Ovary (tissue), 9 donors: ENCODE measurements around the gene ZNF558. TPM values are rescaled to one million over a fixed set of nuclear protein-coding genes. Genes with fewer than 3 reads are reported as not detected.

ENCODE experiments used
- DNase-seq, 5 donors: peaks; one replicate each; pipeline ENCODE4 v3.0.0-alpha.2; 2019 to 2020
- H3K27ac ChIP-seq, 2 donors: fragments of 200-600 bp; one replicate each; pipeline versions ENCODE4 v1.5.1 to v1.8.0; 2019 to 2022
- H3K27me3 ChIP-seq: fragments of 200-600 bp; one replicate; pipeline ENCODE4 v1.8.0; 2022
- H3K36me3 ChIP-seq: fragments of 200-600 bp; sonication (generic); one replicate; pipeline ENCODE4 v1.5.1; 2019
- H3K4me1 ChIP-seq: one replicate; pipeline ENCODE4 v1.8.1; 2013; ENCODE audit warnings: mild to moderate bottlenecking, moderate library complexity; ENCODE audit not compliant: insufficient read depth
- H3K4me3 ChIP-seq: fragments of 200-600 bp; sonication (generic); one replicate; pipeline ENCODE4 v1.5.1; 2017
- H3K9me3 ChIP-seq, 2 donors: fragments of 200-600 bp in 1 of 2; sonication (generic) in 1 of 2; one replicate each; pipeline versions ENCODE4 v1.5.1 to v1.8.1; 2013 to 2019; ENCODE audit warnings: mild to moderate bottlenecking in 1 of 2, moderate library complexity in 1 of 2
- EP300 ChIP-seq: sonication (generic); formaldehyde crosslinking; IDR thresholded peaks from one replicate; pipeline ENCODE4 v1.6.1; 2017; ENCODE audit warnings: antibody characterized with exemption
- POLR2A ChIP-seq: fragments of 450-650 bp; IDR thresholded peaks from one replicate; pipeline ENCODE4 v1.6.1; 2017; ENCODE audit warnings: antibody characterized with exemption, mild to moderate bottlenecking, moderate library complexity
- WGBS, 3 donors: extraction: QIAGEN DNeasy Blood & Tissue Kit in 1 of 3; methylation state at CpG; one replicate each; pipeline versions ENCODE4 v1.1.5 to v1.1.7; 2013 to 2017; 5-methylcytosine and 5-hydroxymethylcytosine counted together
- intact Hi-C, 4 donors: fragments of 100-400 bp; cut with DNase I; formaldehyde crosslinking; loops; one replicate each; pipeline versions ENCODE4 v1.11.0 to v1.15.1; 2022 to 2023
- polyA plus RNA-seq, 2 donors: library from polyadenylated mRNA; stranded (reverse); fragments of 200-250 nt in 1 of 2; fragments of 350-450 nt in 1 of 2; fragmentation: Illumina TruSeq in 1 of 2; extraction: RNeasy Lipid Tissue Mini Kit (QIAGEN cat#74804) in 1 of 2; gene quantifications; one replicate each; pipeline ENCODE4 v1.2.3, GENCODE V29; 2013 to 2014
- total RNA-seq, 7 donors: library from RNA; depleted of rRNA in 2 of 7; stranded (reverse); fragments of >200 nt in 2 of 7; fragmentation: NEBNext Ultra II Directional in 3 of 7; extraction: Animal tissue kit (Norgen Biotek cat#: 25700) in 3 of 7; gene quantifications; one replicate each; pipeline versions ENCODE4 v1.1.0 to v1.2.4, GENCODE V29; 2016 to 2023
- TF ChIP-seq, protein P1 (sequence below), 3 donors: fragments of 450-650 bp in 2 of 3; fragments of 200-600 bp in 1 of 3; IDR thresholded peaks; one replicate each; pipeline versions ENCODE4 v1.5.1 to v1.8.0; 2016 to 2022; ENCODE audit warnings: antibody characterized with exemption in 3 of 3, mild to moderate bottlenecking in 1 of 3
- donor health status: DM: no; HTN: no; CAD: no; lungs with moderate emphysema.
- donor health status: DM: no; HTN: no; CAD: no.
- donor health status: Bipolar disorder and iron deficiency.
- donor health status: DM: yes; HTN: yes; CAD: no.
- donor health status: DM: no; HTN: no; CAD: no.
- donor health status: DM: yes; HTN: yes; CAD: no.

ZNF558 gene
- total and polyA plus RNA-seq, 9 donors, result 15.8 to 44.2 (median 30.7) TPM

DNA sequence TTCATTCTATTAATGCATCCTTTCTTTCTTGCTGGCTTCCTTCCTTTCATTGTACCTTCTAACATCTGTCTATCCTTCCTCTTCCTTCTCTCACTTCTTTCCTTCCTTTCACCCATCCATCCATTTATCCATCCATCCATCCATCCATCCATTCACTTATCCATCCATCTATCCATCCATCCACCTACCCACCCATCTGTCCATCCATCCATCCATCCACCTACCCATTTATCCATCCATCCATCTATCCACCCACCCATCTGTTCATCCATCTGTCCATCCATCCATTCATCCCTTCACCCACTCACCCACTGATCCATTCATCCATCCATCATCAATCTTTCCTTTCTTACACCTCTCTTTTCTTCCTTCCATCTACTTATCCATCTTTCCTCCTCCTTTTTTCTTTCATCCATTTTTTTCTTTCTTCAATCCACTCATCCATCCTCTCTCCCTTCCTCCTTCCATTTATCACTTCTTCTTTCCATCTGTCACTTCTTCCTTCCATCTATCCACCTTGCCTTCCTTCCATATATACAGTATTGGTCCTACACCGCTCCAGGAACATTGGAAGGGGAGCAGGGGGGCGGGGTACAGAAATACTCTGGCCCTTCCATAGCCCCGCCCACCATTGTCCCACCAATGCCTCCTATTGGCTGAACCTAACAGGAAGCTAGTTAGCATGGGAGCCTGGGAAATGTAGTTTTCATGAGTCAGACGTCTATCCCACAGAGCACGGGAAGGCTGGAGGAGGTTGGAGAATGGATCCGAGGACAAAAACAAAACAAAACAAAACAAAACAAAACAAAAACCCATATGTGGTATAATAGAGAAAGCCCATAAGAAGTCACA lies 46.0 kb upstream of the ZNF558 start:
- no peak for DNase-seq
- H3K36me3 ChIP-seq, result no peaks in the 10 kb centered on the region
- intact Hi-C loops, result no loop called here
- H3K4me1 ChIP-seq, result no peaks in the 10 kb centered on the region
- WGBS, 3 donors, result 16 to 31% (median 21%) methylated on average over 6 of the region's 6 CpGs
- no peaks in the 10 kb centered on the region for H3K9me3 ChIP-seq
- no peak for TF ChIP-seq EP300
- H3K27me3 ChIP-seq, result no peaks in the 10 kb centered on the region
- no peak overlapping the region for H3K27ac ChIP-seq
- H3K4me3 ChIP-seq, result no peak overlapping the region

DNA sequence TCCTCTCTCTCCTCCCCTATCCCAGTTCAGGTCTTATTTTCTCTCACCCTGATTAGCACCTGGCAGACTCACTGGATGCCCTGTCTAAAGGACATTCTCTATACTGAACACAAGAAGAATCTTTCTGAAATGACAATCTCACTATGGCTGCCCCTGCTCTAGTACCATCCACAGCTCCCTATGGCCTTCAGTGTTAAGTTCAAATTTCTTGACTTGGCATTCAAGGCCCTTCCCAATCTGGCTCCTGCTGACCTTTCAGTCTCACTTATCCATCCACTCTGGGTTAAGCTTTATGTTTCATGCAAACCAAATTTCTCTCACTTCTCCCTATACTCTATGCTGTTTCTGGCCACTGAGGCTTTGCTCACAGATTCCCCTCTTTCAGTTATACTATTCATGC lies 34.2 kb upstream of the ZNF558 start:
- DNase-seq, result no peak
- Histone ChIP-seq H3K36me3 (no peaks in the 10 kb centered on the region), H3K27me3 (no peaks in the 10 kb centered on the region), H3K4me1 (no peaks in the 10 kb centered on the region), H3K4me3 (no peak overlapping the region), H3K9me3 (no peaks in the 10 kb centered on the region), H3K27ac (no peak overlapping the region)
- no peak for TF ChIP-seq EP300
- TF ChIP-seq POLR2A, result no peak
- TF ChIP-seq, protein P1, sequence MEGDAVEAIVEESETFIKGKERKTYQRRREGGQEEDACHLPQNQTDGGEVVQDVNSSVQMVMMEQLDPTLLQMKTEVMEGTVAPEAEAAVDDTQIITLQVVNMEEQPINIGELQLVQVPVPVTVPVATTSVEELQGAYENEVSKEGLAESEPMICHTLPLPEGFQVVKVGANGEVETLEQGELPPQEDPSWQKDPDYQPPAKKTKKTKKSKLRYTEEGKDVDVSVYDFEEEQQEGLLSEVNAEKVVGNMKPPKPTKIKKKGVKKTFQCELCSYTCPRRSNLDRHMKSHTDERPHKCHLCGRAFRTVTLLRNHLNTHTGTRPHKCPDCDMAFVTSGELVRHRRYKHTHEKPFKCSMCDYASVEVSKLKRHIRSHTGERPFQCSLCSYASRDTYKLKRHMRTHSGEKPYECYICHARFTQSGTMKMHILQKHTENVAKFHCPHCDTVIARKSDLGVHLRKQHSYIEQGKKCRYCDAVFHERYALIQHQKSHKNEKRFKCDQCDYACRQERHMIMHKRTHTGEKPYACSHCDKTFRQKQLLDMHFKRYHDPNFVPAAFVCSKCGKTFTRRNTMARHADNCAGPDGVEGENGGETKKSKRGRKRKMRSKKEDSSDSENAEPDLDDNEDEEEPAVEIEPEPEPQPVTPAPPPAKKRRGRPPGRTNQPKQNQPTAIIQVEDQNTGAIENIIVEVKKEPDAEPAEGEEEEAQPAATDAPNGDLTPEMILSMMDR (IDR thresholded peaks at IDR 0.05), result no peak
- intact Hi-C loops, result no loop called here

DNA sequence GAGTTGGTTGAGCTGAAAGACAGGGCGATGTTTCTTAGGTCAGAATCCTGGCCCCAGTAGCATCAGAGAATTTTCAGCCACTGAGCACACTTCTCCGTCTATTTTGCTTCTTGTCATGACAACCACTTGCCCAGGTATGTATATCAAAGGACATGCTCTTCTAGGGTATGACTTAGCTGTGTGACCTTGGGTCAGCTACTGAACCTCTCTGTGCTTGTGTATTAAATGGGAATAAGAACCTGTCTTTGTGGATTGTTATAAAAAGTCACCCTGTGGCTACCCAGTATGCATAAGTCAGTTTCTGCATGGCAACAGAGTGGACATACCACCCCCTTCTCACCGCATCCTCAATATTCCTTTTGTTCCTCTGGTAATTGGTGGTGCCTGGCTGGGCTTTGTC lies 26.2 kb upstream of the ZNF558 start:
- Histone ChIP-seq H3K4me3 (no peak overlapping the region), H3K9me3 (no peaks in the 10 kb centered on the region), H3K27ac (no peak overlapping the region), H3K36me3 (no peaks in the 10 kb centered on the region), H3K4me1 (no peaks in the 10 kb centered on the region), H3K27me3 (no peaks in the 10 kb centered on the region)
- 78 to 84% (median 79%) methylated on average over 3 of the region's 3 CpGs for WGBS, 3 donors
- no peak for TF ChIP-seq POLR2A
- TF ChIP-seq, protein P1 (IDR thresholded peaks at IDR 0.05), result no peak
- no peak for TF ChIP-seq EP300
- intact Hi-C loops, result no loop called here
- no peak for DNase-seq

DNA sequence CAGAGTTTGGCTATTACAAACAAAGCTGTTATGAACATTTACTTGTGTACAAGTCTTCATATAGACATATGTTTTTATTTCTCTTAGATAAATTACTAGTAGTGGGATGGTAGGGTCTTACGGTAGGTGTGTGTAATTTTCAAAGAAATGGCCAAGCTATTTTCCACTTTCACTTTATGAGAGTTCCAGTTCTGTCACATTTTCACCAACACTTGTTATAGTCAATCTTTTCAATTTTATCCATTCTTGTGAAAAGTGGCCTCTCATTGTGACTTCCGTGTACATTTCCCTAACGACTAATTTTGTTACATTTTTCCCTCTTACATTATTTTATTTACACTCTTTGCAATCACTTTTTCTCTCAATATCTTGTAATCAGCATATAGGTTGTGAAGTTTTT lies 18.4 kb upstream of the ZNF558 start:
- no peak overlapping the region for H3K4me3 ChIP-seq
- H3K27me3 ChIP-seq, result no peaks in the 10 kb centered on the region
- no peaks in the 10 kb centered on the region for H3K4me1 ChIP-seq
- no peak for DNase-seq
- H3K27ac ChIP-seq, result no peak overlapping the region
- 83 to 98% (median 93%) methylated on average over 3 of the region's 3 CpGs for WGBS, 3 donors
- H3K9me3 ChIP-seq, result no peaks in the 10 kb centered on the region
- intact Hi-C loops, result no loop called here
- TF ChIP-seq EP300 (no peak), POLR2A (no peak)
- TF ChIP-seq, protein P1 (IDR thresholded peaks at IDR 0.05), result no peak
- no peaks in the 10 kb centered on the region for H3K36me3 ChIP-seq

DNA sequence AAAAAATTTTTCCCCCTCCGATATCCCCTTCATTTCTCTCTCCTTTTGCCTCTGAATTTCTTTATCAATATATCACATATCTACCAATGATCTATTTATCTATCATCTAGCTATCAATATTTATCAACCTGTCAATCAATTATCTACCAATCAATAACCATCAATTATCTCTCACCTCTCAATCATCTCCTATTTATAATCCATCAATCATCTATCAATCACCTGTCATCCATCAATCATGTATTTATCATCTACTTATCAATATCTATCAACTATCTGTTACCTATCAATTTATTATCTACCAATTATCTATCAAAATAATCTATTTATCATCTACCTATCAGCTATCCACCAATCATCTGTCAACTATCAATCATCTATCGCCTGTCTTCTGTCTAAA lies 17.1 kb upstream of the ZNF558 start:
- intact Hi-C loops, result no loop called here
- 86 to 94% (median 89%) methylated on average over 2 of the region's 2 CpGs for WGBS, 3 donors

More for the DNA sequence above, 17.1 kb upstream of the ZNF558 start:
- no peak overlapping the region for H3K27ac ChIP-seq
- H3K4me3 ChIP-seq, result no peak overlapping the region
- H3K27me3 ChIP-seq, result no peaks in the 10 kb centered on the region
- H3K36me3 ChIP-seq, result no peaks in the 10 kb centered on the region
- no peaks in the 10 kb centered on the region for H3K9me3 ChIP-seq
- no peak for DNase-seq
- TF ChIP-seq POLR2A, result no peak
- TF ChIP-seq, protein P1 (IDR thresholded peaks at IDR 0.05), result no peak
- TF ChIP-seq EP300, result no peak
- H3K4me1 ChIP-seq, result no peaks in the 10 kb centered on the region
